ENCODE data around the gene FARP1. TPM values are rescaled to one million over a fixed set of nuclear protein-coding genes. Genes with fewer than 3 reads are reported as not detected.
"Not testable (repeated sequence)": the region's sequence is repeated elsewhere in the genome, so short reads cannot be mapped to it uniquely, and the experiment has no call there.

The FARP1 gene
- total RNA-seq, 2 donors from 2014 or later, result 23.7 to 26.3 TPM

DNA sequence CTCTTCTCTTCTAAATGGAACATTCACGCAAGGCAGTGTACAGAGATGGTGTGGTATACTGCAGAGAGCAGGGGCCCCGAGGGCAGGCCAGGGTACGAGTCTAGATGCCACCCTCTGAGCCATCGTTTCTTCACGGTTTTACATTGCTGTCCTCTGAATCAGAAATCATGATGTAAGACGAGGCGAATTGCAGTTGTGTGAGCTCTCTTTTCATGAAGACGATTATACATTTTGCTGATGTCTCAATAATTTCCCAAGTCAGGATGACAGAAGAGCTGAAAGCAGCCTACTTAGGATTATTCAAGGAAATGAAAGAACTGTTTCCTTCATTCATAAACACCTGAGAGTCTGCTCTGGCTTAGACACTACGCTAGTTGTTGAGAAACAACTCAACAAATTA, 127.9 kb downstream of the FARP1 start:
- ATAC-seq (no peak), DNase-seq (no peak)
- intact Hi-C loops (cut with DNase I), result no loop called here

DNA sequence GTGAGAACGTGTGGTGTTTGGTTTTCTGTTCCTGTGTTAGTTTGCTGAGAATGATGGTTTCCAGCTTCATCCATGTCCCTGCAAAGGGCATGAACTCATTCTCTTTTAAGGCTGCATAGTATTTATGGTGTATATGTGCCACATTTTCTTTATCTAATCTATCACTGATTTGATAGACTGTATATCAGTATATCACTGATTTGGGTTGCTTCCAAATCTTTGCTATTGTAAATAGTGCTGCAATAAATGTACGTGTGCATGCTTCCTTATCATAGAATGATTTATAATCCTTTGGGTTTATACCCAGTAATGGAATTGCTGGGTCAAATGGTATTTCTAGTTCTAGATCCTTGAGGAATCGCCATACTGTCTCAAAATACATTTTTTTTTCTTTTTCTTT, 128.8 kb downstream of the FARP1 start:
- ATAC-seq; DNase-seq; intact Hi-C loops (cut with DNase I): not testable (repeated sequence)

DNA sequence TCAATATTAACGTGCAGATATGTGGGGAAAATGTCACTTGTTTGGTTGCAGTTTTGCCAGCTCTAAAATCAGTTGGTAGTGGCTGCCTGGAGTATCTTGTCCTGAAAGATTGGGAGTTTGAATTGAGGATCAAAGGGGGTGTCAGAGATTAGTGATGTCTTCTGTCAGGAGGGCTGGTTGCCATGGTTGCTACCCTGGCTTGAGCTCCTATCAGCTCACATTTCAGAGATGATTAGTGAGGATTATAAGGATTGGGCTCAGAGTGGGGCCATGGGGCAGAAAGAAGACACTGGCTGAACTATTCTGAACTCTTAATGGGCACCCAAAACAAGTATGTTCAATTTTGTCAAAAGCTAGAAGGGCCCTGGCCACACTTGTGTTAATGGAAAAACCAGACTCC, 129.7 kb downstream of the FARP1 start:
- no peak for ATAC-seq
- DNase-seq, result no peak
- intact Hi-C loops (cut with DNase I), result no loop called here

DNA sequence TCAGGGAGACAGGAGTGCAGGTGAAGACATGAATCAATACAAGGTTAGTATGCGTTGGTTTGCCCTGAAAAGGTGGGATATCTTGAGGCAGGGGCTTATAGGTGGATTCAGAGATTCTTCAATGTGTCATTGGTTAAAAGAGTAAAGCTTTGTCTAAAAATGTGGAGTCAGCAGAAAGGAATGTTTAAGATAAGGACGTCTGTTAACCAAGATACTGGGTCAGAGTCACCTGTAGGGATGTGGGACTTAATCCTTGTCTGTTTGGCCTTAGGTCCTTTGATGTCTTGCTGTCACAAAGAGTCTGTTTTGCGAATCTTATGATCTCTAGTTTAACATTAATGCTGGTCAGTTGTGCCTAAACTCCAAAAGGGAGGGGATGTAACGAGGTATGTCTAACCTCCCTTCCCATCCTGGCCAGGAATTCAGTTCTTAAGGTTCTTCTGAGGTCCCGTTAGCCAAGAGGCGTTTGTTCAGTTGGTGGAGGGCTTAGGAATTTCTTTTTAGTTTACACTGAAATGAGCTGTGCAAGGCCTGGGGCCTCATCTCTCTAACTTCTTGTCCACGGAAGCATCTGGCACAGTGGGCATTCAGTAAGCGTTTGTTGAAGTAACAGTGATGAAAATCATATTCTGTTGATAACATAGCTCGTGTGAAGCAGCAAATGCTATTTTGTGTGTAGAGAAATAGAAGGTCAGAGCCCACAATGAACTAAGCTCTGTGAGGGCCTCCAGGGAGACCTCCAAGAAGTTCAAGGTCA, 130.4 kb downstream of the FARP1 start:
- intact Hi-C loops (cut with DNase I), result no loop called here
- DNase-seq (no peak), ATAC-seq (no peak)

DNA sequence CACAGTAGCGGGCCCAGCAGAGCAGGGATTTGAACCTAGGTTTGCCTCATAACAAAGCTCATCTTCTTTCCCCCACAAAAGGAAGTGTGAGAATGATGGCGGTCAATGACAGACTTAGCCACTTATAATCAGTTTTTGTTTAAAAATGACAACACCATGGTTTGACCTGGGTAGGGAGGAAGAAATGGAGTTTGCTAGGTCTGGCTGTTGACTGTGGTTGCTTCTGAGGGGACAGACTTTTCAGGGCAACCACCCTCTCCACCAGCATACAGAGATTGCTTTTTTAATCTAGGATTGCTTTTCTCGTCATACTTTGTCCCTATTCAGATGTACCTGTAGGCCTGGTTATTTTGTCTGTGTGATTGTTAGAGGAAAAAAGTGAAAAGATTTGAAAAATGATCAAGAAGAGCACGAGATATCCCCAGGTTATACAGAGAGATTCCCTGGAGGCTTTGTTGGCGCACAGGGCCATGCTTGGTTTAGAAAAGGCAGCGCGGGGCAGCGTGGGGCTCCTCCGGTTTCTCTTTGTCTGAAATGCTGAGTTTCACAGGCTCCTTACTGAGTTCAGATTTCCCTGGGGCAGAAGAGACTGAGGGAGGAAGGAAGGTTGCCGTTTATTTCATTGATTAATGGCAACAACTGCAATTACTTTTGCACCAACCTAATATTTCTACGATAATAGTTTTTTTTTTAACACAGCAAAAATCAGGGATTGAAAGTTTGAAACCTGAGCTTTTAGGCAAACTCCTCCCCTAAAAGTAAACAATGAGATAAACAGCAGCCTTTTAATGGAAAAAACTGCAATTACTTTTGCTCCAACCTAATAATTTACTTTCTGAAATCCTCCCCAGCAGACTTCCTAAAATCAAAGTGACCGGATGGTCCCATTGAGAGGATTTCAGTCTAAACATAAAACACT, 131.2 kb downstream of the FARP1 start:
- DNase-seq, result no peak
- intact Hi-C loops (cut with DNase I), result no loop called here
- ATAC-seq, result no peak

DNA sequence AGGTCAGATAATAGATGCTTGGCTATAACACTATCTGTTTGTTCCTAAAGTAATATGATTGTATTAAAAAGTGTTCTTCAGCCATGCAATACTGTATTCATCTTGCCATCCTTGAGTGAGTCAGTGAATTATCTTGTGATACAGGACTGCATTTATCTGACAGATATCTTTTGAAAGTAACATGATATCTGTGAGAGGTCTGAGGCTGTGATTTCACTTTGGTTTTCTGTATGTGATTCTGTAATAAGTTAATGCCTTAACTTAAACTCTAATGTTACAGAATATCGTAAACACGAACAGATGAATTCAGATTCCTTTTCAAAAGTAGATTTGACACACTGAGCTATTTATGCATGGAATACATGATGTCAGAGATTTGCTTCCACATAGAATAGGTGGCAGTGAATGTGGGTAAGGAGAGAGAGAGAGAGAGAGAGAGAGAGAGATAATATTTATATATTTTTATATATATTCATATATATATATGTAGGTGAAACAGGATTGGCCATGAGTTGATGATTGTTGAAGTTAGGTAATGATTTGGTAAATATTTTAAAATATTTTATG, 132.1 kb downstream of the FARP1 start:
- DNase-seq (no peak), ATAC-seq (no peak)
- intact Hi-C loops (cut with DNase I), result no loop called here

DNA sequence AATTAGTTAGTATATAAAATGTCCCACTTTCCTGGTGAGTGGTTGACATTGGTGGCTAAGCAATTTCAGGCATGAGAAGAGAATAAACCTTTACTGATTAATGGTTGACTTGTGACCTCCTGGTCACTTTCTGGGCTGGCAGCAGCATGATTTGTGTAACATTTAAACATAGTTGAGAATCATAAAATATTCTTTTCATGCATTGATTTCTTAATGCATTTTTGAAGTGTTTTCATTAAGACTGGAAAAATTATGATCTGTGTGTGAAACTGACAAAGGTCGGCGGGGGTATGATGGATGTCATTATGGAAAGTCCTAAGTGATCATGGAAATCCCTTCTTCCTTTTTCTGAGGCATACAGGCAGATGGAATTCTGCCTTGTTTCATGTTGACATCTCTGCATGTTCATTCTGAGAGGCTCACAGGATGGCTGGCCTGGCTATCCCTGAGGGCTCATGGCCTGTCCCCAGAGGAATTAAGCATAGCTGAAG, 132.8 kb downstream of the FARP1 start:
- DNase-seq, result no peak
- intact Hi-C loops (cut with DNase I), result no loop called here
- ATAC-seq, result no peak

DNA sequence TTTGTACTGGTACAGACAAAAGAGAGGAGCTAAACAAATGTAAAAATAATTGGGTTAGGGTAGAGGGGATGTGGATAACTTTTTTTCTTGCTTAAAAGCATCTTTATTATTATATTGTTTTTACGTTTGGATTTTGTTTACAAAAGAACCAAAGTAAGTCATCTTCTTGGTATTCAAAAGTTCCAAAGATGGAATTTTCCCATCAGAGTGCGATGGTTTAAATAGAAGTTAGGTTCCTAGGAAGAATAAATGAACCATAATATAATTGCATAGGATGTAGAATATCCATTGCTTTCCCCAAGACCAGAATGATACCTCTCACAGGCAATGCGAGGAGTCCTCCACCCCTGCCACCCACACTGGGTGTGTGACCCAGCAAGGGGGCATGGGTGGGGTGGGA, 133.6 kb downstream of the FARP1 start:
- no peak for ATAC-seq
- intact Hi-C loops (cut with DNase I), result no loop called here
- no peak for DNase-seq

DNA sequence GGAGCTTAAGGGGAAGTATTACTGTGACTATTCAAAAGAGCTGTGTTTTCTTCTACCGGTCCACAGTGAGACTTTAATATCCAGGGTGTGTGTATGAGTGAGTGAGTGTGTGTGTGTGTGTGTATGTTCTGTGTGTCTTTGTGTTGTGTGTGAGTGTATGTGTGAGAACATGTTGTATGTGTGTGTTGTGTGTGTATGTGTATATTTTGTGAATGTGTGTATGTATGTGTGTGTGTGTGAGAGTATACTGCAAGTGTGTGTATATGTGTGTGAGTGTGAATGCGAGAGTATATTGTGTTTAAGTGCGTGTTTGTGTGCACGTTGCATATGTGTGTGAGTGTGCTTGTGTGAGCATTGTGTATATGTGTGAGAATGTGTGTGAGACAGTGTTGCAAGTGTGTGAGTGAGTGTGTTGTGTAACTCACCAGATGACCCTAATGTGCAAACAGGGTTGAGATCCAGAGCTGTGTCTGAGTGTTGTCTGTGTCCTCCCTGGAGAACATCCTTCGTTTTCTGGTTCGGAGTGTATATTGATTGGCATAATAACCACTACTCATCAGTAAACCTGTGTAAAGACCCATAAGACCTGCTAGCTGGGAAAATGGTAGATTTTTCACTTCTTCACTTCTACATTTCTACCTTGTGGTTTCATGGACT, 135.3 kb downstream of the FARP1 start:
- DNase-seq (no peak), ATAC-seq (no peak)
- intact Hi-C loops (cut with DNase I), result no loop called here

DNA sequence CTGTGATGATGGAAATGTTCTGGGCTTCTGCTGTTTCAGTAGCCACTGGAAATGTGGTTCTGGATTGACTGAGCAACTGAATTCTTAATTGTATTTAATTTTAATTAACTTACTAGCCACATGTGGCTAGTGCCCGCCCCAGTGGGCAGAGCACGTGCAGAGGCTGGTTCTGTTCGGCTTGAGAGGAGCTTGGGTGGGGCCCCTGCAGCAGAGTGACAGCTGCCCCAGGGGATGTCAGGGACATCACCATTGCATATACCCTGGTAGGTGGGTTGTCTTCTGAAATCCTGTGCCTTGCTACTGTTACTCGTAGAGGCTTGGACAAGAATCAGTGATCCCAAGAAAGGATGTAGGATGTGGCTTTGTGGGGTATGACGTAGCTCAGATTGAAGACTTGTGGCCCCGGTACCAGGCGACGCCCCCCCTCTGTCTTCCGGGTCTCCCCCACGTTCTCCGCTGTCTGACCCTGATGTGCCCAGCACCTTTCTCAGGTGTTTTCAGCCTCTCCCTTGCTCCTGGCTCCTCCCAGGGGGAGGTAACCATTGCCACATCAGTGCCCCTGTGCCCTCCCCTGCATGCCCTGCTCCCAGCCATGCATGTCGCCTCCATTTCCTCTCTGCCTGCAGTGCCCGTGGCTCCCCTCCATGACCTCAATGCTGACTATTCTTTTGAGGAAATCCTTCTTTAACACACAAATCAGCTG, 136.7 kb downstream of the FARP1 start:
- DNase-seq, result no peak
- ATAC-seq, result peak in 1 of 2 donors; percentile 21
- intact Hi-C loops (cut with DNase I), result no loop called here

DNA sequence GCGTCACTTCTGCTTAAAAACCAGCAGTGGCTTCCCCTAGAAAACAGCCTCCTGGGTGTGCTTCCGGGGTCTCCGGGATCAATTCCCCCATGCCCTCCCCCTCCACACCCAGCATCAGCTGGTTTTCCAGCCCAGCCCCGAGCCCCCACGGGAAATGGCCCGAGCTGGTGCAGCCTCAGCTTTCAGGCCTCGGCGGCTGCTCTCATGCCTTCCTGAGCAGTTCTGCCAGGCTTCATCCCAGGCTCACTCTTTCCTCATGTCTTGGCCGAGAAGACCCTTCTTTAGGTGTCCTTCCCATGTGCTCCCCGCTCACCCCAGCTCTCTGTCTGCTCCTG, 137.2 kb downstream of the FARP1 start:
- intact Hi-C loops (cut with DNase I), result no loop called here
- DNase-seq (no peak), ATAC-seq (peak; percentile 19 to 29)

DNA sequence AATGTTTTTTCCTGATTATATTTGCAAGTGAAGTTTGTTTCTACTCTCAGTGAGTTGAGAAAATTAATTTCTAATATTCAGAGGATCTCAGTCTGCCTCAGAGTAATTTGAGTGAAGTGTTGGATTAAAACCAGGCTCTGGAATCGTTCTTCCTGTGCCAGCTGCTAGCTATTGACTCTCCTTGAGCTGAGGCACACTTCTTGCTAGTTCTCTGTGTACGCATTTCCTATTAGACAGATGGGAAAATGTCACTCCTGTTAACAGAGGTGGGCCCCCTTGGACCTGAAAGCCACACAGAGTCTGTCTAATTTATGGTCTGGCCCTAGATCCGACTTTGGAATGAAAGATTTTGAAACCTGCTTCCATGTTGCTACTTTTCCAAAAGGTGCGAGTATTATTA, 141.8 kb downstream of the FARP1 start:
- ATAC-seq, result no peak
- intact Hi-C loops (cut with DNase I), result no loop called here
- DNase-seq, result no peak

DNA sequence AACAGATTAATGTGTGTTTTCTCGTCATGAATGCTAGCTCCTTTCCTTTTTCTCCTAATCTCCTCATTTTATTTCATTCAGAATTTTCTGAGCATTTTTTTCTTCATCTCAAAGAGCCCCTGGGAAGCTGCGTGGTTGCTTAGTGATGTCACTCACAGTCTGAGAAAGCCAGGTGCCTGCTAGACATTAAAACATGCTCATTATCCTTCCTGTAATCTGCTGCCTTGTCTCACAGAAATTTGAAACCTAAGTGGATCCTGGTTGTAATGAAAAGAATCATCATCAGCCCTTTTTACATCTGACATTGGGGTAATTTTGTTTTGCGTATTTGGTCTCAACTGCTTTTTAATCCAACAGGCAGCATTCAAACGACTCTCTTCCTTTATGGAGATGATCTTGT, 142.4 kb downstream of the FARP1 start:
- DNase-seq, result no peak
- no peak for ATAC-seq
- intact Hi-C loops (cut with DNase I), result no loop called here

DNA sequence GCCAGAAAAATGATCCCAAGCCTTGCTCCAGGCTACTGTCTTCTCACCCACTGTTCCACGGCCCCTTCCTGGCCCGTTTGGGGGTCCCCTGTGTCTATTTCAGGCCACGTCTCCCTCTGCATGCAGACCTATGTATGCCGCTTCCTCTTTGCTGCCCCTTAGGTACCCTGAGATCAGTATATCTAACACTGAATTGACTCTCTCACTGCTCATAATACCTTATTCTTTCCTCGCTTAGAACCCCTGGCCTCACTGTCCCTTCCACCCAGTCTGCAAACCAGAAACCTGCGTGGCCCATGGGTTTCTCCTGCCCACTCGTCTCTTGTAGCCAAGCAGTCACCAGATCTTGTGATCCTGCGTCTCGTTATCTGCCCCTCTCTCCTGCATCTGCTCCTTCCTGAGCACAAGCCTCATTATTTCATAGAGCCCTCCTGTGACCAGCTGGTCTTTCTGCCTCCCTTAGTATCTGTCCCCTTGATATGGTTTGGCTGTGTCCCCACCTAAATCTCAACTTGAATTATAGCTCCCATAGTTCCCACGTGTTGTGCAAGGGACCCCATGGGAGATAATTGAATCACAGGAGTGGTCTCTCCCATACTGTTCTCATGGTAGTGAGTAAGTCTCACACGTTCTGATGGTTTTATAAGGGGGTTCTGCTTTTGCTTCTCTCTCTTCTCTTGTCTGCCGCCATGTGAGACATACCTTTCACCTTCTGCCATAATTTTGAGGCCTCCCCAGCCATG, 143.1 kb downstream of the FARP1 start:
- intact Hi-C loops (cut with DNase I), result no loop called here
- ATAC-seq (no peak), DNase-seq (no peak)

DNA sequence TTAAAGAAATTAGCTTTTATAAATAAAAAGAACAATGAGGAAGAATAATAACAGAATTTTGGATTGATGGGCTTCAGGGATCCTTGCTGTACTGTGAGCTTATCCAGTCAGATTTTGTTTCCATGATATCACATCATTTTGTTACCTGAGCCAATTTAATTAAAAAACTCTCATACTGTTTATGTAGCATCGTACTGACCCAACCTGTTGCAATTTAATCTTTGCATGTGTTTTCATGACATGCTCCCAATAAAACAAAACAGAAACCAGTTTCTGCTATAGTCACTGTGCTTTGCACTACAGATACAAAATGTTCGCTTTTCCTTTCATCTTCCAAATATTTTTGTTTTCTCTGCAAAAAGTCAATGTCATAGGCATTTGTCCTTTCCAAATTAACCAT, 143.9 kb downstream of the FARP1 start:
- no peak for ATAC-seq
- DNase-seq, result no peak
- intact Hi-C loops (cut with DNase I), result no loop called here

DNA sequence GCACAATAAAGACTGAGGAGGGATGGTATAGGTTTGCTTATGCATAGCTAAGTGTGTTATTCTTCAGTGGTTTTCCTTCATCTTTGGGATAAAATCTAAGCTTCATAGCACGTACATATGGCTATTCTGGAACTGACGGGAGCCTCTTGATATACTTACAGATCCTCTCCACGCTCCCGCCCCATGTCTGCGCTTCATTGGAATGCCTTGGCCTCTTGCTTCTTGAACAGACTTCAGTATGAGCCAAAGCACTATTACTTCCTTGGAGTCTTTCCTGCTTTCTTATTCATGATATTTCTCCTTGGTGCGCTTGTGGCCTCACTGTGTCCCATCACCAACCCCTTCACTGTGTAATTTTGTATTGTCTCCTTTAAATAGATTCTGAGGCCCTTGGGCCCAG, 145.3 kb downstream of the FARP1 start:
- no peak for ATAC-seq
- intact Hi-C loops (cut with DNase I), result no loop called here
- DNase-seq, result no peak

DNA sequence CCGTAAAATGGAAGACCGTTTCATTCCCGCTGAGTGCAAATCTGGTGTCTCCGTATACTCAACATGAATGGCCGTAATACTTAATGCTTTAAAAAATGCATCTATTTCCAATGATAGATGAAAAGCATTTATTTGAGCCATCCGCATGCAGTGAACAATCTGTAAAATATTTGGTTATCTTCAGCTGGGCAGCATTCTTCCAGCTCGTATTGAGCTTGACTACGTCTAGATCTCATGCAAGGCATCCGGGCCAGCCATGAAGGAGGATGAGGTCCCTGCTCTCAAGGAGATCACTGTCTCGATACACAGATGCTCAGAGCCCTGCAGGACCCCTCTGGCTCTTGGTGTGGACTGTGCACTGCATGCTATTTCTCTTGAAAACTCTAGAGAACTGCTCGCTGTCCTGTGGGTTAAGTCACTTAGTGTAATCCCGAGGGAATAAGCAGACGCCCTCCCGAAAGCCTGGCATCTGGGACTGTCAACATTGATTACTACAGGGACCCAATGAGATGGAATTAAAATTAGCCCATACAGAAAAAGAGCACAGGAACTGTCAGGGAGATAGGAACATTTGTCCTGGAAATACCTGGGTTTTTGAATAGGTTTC, 146.5 kb downstream of the FARP1 start:
- no peak for ATAC-seq
- no peak for DNase-seq
- intact Hi-C loops (cut with DNase I), result no loop called here

DNA sequence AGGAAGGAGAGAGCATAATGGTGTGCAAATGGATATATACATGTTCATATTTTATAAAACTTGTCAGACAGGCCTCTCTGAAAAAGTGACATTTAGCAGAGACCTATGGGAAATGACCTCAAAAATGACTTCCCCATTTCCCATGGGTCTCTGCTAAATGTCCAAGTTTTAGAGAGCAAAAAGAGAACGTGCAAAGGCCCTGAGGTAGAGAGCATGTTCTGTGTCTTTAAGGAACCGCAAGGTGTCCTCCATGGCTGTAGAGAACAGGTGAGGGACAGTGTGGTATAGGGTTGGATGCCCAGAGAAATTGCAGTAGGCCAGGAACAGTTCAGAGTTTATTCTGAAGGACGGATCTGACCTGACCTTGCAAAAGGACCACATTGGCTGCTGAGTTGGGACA, 147.4 kb downstream of the FARP1 start:
- ATAC-seq (no peak), DNase-seq (no peak)
- intact Hi-C loops (cut with DNase I), result no loop called here
